K562 (cell line): ENCODE results near the gene TIMM10. TPM values are rescaled to one million over a fixed set of nuclear protein-coding genes. Genes with fewer than 3 reads are reported as not detected.
A peak's percentile ranks its signal among the peaks of the same experiment; 100 is the strongest.

Experiments used
- CAMTA2 ChIP-seq: fragments of 250-450 bp; sonication (Bioruptor Pico); conservative IDR thresholded peaks from 2 replicates; pipeline ENCODE4 v1.5.1; 2022
- ERF ChIP-seq: fragments of 450-650 bp; formaldehyde crosslinking; IDR thresholded peaks from 2 replicates; pipeline ENCODE4 v1.4.0; 2020; ENCODE audit warnings: mild to moderate bottlenecking, mixed read lengths
- EZH2 ChIP-seq: IDR thresholded peaks from 2 replicates; pipeline ENCODE4 v1.6.1; 2012; ENCODE audit warnings: low read depth, mild to moderate bottlenecking, inconsistent platforms, low read length, borderline replicate concordance
- KLF6 ChIP-seq: fragments of 250-450 bp; sonication (Bioruptor Pico); IDR thresholded peaks from 2 replicates; pipeline ENCODE4 v1.4.0; 2020; ENCODE audit warnings: mild to moderate bottlenecking, moderate library complexity, borderline replicate concordance
- RBM34 ChIP-seq: fragments of 200-400 bp; formaldehyde crosslinking; IDR thresholded peaks from 2 replicates; pipeline ENCODE4 v1.6.1; 2018; ENCODE audit warnings: low read length, borderline replicate concordance; ENCODE audit not compliant: insufficient read depth
- RFX5 ChIP-seq: IDR thresholded peaks from 2 replicates; pipeline ENCODE4 v1.6.1; 2011; ENCODE audit warnings: low read depth, mild to moderate bottlenecking, improper control_type of control experiment, low read length
- STAT5B ChIP-seq: fragments of 250-450 bp; sonication (Bioruptor Pico); IDR thresholded peaks from 2 replicates; pipeline ENCODE4 v1.8.0; 2021; ENCODE audit warnings: mild to moderate bottlenecking, inconsistent platforms
- TARDBP ChIP-seq: fragments of 450-650 bp; IDR thresholded peaks from 2 replicates; pipeline ENCODE4 v1.6.1; 2016
- TEAD1 ChIP-seq, 2 experiments: fragments of 450-650 bp in 1 of 2; sonication (generic) in 1 of 2; formaldehyde crosslinking; IDR thresholded peaks; 2 replicates each; pipeline versions ENCODE4 v1.4.0 to v1.8.0; 2020 to 2022; ENCODE audit warnings: mild to moderate bottlenecking in 2 of 2, missing genetic modification reagents in 1 of 2
- polyA plus RNA-seq, 8 experiments: library from polyadenylated mRNA; depleted of rRNA in 4 of 8; stranded (reverse) in 5 of 8; unstranded in 3 of 8; fragments of >200 nt; fragmentation: Nextera tagmentation in 2 of 8; fragmentation: Illumina TruSeq in 1 of 8; extraction: Ambion mirVana in 2 of 8; extraction: Trizol in 1 of 8; gene quantifications; 2 replicates each; pipeline versions ENCODE4 v1.2.1 to v1.2.3, GENCODE V29; 2011 to 2014; ENCODE audit warnings: inconsistent platforms in 1 of 8, missing spikeins in 1 of 8
- total RNA-seq, 7 experiments: library from RNA; depleted of rRNA in 6 of 7; stranded (reverse); fragments of >200 nt in 6 of 7; fragmentation: Illumina TruSeq in 2 of 7; extraction: Trizol in 2 of 7; gene quantifications; 2 replicates each; pipeline versions ENCODE4 v1.2.1 to v1.2.3, GENCODE V29; 2011 to 2021; ENCODE audit warnings: low replicate concordance in 1 of 7
- TF ChIP-seq, protein P1 (sequence below), 2 experiments: fragments of 450-650 bp; conservative IDR thresholded peaks; 2 replicates each; pipeline ENCODE4 v1.6.1; 2017; ENCODE audit warnings: mild to moderate bottlenecking in 2 of 2, moderate library complexity in 2 of 2
- TF ChIP-seq, protein P2 (sequence below): fragments of 250-450 bp; sonication (Bioruptor Pico); IDR thresholded peaks from 2 replicates; pipeline ENCODE4 v1.4.0; 2020; ENCODE audit warnings: mild to moderate bottlenecking, moderate library complexity, borderline replicate concordance
- TF ChIP-seq, protein P3 (sequence below): IDR thresholded peaks from 2 replicates; pipeline ENCODE4 v1.6.1; 2011; ENCODE audit warnings: borderline replicate concordance, low read depth, mild to moderate bottlenecking, moderate library complexity, low read length; ENCODE audit not compliant: insufficient read depth, poor library complexity, severe bottlenecking
- TF ChIP-seq, protein P4 (sequence below): fragments of 250-450 bp; sonication (Bioruptor Pico); IDR thresholded peaks from 2 replicates; pipeline ENCODE4 v1.9.0; 2021; ENCODE audit warnings: mild to moderate bottlenecking, inconsistent platforms
- TF ChIP-seq, protein P5 (sequence below): IDR thresholded peaks from 2 replicates; pipeline ENCODE4 v1.6.1; 2011; ENCODE audit not compliant: insufficient read length; ENCODE audit errors: extremely low read depth
- TF ChIP-seq, protein P6 (sequence below): sonication (generic); formaldehyde crosslinking; IDR thresholded peaks from 2 replicates; pipeline ENCODE4 v1.5.0; 2020; ENCODE audit warnings: missing genetic modification reagents

The TIMM10 gene
- total and polyA plus RNA-seq, 9 of the 15 experiments (the other 6 are each of a cell fraction or from before 2014, with no cell fraction given), result 109 to 553 (median 172) TPM

DNA sequence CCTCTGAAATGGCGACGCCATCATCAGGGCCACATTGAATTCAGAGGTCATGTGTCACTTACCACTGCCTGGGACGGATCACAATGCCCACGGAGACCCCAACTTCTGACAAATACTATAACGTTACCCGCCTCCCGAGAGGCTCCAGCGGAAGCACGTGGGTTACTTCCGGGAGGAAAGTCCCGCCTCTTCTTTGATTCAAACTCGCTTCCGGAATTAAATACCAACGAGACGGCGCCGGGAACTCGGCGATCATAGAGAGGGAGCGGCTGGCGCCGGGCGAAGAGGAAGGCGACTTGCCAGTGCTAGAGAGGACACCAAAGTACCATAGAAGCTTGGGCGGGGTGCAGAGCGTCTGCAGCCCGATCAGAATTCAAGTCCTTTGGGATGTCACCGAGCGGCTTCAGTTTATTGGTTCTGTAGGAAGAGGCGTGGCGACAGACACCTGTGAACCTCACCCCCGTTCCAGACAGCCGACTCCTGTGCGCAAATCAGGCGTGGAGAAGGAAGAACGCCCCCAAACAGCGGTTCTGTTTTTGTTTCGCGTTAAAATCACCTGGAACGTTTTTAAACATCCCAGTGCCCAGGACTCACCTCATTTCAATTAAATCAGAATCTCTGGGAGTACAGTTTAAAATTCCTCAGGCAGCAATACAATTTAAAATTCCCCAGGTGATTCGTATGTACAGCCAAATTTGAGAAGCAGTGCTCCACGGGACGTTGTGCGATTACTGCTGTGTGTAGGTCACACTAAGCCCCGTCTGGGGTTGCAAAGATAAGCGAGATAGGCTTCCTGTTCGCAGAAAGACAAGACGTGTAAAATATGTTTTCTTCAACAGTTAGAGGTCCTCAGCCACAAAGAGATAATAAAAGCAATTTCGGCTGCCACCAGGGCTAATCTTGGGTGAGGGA is at the start of gene TIMM10 (continued):
- TF ChIP-seq, protein P1, sequence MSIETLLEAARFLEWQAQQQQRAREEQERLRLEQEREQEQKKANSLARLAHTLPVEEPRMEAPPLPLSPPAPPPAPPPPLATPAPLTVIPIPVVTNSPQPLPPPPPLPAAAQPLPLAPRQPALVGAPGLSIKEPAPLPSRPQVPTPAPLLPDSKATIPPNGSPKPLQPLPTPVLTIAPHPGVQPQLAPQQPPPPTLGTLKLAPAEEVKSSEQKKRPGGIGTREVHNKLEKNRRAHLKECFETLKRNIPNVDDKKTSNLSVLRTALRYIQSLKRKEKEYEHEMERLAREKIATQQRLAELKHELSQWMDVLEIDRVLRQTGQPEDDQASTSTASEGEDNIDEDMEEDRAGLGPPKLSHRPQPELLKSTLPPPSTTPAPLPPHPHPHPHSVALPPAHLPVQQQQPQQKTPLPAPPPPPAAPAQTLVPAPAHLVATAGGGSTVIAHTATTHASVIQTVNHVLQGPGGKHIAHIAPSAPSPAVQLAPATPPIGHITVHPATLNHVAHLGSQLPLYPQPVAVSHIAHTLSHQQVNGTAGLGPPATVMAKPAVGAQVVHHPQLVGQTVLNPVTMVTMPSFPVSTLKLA (conservative IDR thresholded peaks at IDR 0.05), result peak; percentile 98 to 99
- TF ChIP-seq, protein P2, sequence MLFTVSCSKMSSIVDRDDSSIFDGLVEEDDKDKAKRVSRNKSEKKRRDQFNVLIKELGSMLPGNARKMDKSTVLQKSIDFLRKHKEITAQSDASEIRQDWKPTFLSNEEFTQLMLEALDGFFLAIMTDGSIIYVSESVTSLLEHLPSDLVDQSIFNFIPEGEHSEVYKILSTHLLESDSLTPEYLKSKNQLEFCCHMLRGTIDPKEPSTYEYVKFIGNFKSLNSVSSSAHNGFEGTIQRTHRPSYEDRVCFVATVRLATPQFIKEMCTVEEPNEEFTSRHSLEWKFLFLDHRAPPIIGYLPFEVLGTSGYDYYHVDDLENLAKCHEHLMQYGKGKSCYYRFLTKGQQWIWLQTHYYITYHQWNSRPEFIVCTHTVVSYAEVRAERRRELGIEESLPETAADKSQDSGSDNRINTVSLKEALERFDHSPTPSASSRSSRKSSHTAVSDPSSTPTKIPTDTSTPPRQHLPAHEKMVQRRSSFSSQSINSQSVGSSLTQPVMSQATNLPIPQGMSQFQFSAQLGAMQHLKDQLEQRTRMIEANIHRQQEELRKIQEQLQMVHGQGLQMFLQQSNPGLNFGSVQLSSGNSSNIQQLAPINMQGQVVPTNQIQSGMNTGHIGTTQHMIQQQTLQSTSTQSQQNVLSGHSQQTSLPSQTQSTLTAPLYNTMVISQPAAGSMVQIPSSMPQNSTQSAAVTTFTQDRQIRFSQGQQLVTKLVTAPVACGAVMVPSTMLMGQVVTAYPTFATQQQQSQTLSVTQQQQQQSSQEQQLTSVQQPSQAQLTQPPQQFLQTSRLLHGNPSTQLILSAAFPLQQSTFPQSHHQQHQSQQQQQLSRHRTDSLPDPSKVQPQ, result no peak
- TF ChIP-seq, protein P3, sequence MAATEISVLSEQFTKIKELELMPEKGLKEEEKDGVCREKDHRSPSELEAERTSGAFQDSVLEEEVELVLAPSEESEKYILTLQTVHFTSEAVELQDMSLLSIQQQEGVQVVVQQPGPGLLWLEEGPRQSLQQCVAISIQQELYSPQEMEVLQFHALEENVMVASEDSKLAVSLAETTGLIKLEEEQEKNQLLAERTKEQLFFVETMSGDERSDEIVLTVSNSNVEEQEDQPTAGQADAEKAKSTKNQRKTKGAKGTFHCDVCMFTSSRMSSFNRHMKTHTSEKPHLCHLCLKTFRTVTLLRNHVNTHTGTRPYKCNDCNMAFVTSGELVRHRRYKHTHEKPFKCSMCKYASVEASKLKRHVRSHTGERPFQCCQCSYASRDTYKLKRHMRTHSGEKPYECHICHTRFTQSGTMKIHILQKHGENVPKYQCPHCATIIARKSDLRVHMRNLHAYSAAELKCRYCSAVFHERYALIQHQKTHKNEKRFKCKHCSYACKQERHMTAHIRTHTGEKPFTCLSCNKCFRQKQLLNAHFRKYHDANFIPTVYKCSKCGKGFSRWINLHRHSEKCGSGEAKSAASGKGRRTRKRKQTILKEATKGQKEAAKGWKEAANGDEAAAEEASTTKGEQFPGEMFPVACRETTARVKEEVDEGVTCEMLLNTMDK, result no peak
- TF ChIP-seq TARDBP (0 out of 2 replicates have a peak, but pooled peaks have one; percentile 60), KLF6 (CRISPR knock-in tag) (no peak), STAT5B (no peak), CAMTA2 (CRISPR knock-in tag) (no peak), TEAD1 (CRISPR knock-in tag; IDR thresholded peaks at IDR 0.05) (0 out of 4 replicates have a peak, but pooled peaks of 1 of the 2 experiments have one; percentile 36), ERF (CRISPR knock-in tag) (no peak), EZH2 (no peak), RBM34 (no peak), RFX5 (no peak)
- TF ChIP-seq, protein P4, sequence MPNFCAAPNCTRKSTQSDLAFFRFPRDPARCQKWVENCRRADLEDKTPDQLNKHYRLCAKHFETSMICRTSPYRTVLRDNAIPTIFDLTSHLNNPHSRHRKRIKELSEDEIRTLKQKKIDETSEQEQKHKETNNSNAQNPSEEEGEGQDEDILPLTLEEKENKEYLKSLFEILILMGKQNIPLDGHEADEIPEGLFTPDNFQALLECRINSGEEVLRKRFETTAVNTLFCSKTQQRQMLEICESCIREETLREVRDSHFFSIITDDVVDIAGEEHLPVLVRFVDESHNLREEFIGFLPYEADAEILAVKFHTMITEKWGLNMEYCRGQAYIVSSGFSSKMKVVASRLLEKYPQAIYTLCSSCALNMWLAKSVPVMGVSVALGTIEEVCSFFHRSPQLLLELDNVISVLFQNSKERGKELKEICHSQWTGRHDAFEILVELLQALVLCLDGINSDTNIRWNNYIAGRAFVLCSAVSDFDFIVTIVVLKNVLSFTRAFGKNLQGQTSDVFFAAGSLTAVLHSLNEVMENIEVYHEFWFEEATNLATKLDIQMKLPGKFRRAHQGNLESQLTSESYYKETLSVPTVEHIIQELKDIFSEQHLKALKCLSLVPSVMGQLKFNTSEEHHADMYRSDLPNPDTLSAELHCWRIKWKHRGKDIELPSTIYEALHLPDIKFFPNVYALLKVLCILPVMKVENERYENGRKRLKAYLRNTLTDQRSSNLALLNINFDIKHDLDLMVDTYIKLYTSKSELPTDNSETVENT, result peak; percentile 95
- TF ChIP-seq, protein P5, sequence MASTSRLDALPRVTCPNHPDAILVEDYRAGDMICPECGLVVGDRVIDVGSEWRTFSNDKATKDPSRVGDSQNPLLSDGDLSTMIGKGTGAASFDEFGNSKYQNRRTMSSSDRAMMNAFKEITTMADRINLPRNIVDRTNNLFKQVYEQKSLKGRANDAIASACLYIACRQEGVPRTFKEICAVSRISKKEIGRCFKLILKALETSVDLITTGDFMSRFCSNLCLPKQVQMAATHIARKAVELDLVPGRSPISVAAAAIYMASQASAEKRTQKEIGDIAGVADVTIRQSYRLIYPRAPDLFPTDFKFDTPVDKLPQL, result no peak
- TF ChIP-seq, protein P6, sequence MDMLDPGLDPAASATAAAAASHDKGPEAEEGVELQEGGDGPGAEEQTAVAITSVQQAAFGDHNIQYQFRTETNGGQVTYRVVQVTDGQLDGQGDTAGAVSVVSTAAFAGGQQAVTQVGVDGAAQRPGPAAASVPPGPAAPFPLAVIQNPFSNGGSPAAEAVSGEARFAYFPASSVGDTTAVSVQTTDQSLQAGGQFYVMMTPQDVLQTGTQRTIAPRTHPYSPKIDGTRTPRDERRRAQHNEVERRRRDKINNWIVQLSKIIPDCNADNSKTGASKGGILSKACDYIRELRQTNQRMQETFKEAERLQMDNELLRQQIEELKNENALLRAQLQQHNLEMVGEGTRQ (CRISPR knock-in tag), result no peak; the same call in 1 of the 2 replicates
